Activated naive CD4-positive, alpha-beta T cell treated with Interleukin-2 at 50 U/mL for 16 hours (primary cell): ENCODE data around the gene PSMC4.

Experiments
- DNase-seq: peaks from one replicate; pipeline ENCODE4 v3.0.0-alpha.2; 2020

PSMC4 gene

DNA sequence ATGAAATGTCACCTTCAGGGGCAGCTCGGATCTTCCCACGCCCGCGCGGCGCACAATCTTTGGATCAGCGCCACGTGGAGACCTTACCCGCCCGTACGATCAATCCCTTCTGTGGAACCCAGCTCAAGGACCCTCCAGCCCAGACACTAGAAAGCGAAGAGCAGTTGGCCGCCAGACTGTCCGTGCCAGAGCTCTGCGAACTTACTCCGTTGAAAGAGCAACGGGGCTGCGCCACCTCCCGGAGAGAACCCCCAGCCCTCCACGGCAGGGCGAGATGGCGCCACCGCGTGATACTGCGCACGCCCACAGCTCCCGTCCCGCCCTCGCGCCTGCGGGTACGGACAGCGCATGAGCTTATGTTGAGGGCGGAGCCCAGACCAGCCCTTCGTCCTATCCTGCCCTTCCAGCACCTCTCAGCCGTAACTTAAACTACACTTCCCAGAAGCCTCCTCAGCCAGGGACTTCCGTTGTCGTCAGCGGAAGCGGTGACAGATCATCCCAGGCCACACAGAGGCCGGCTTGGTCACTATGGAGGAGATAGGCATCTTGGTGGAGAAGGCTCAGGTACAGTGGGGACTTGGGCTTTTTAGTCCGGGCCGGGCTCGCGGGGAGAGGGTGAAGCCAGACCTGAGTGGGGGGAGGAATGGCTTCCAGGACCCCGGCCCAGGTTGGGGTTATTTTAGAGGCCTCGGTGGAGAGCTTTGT is at the start of gene PSMC4:
PSMC4 (plus strand) TSS at position 491 of the 705 bp plus-strand sequence; CDS start at position 529, 38 bp downstream.
- DNase-seq = peak; percentile 99

- no peak for DNase-seq
These were observed 47.1 kb upstream of the PSMC4 start for GRCh38 chr19:39923862-39924261.

- DNase-seq = no peak
These were observed 46.6 kb upstream of the PSMC4 start for GRCh38 chr19:39924389-39924788.

GRCh38 chr19:39924952-39925351 is 46.0 kb upstream of the PSMC4 start:
- DNase-seq = no peak

DNA sequence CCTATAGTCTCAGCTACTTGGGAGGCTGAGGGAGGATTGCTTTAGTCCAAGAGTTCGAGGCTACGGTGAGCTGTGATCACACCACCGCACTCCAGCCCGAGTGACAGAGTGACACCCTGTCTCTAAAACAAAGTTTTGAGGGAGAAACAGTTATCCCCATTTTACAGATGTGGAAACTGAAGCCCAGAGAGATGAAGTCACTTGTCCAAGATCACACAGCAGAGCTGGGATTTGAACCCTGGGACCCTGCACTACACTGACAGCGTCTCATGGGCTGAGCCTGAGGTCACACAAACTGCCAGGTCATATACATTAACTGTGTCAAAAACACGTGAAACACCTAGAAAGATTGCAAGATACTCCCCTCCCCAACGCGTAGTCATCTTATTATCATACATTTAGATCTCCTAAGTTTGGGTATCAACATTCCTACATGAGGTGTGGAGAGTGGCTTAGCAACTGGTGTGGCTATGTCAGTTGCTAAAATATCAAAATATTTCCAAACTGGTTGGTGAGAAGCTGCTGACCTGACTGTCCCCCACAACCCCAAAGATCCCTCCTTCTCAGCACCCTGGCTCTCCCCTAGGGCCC is 44.7 kb upstream of the PSMC4 start:
- no peak for DNase-seq

- DNase-seq = no peak
These were observed 43.9 kb upstream of the PSMC4 start for GRCh38 chr19:39927076-39927475.

DNA sequence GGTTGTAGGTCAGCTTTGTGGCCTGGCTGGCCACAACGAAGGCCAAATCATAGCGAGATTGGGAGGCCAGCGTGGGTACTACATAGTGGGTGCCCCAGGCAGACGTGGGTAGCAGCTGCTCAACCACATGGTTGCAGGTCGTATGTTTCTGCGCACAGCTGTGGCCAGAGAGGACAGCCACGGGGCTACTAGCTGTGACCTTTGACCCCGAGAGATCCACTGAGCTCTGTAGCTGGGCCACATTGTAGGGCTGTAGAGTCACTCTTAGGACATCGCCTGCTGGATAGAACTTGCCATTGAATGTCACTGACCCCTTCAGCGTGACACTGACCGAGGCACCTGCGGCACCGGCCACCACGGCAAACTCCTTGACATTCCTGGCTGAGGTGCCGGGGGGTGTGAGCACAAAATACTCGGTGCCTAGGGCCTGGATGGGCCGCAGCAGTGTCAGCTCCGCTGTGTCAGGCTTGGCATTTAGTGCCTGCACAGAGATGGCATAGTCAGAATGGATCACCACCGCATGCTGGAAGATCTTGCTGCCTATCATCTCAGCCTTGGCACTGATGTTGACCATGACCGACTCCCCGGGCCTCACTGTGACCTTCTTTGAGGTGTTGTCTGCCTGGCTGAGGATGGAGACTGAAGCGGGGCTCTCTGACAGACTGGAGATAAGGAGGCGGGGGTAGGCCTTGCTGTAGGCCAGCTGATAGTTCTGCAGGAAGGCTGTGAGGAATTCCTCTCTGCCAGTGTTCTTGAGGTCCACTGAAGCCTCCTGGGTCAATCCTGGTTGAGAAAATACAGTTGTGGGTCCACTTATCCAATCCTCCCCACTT is 43.2 kb upstream of the PSMC4 start:
- no peak for DNase-seq

DNA sequence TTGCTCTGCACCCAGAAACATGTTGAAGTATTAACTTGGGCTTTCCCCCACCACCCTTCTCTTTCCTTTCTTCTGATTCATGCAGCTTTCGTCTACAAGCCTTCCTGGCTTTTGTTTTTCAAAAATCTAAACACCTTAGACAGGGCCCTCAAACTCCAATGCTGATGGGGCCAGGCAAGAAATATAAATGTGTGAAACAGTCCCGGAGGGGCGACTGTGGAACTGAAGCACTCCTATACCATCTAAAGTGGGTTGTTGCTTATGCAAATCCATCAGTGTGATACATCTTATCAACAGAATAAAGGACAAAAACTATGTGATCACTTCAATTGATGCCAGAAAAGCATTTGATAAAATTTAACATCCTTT is 42.6 kb upstream of the PSMC4 start:
- no peak for DNase-seq

GRCh38 chr19:39929750-39930149 is 41.2 kb upstream of the PSMC4 start:
- no peak for DNase-seq

DNA sequence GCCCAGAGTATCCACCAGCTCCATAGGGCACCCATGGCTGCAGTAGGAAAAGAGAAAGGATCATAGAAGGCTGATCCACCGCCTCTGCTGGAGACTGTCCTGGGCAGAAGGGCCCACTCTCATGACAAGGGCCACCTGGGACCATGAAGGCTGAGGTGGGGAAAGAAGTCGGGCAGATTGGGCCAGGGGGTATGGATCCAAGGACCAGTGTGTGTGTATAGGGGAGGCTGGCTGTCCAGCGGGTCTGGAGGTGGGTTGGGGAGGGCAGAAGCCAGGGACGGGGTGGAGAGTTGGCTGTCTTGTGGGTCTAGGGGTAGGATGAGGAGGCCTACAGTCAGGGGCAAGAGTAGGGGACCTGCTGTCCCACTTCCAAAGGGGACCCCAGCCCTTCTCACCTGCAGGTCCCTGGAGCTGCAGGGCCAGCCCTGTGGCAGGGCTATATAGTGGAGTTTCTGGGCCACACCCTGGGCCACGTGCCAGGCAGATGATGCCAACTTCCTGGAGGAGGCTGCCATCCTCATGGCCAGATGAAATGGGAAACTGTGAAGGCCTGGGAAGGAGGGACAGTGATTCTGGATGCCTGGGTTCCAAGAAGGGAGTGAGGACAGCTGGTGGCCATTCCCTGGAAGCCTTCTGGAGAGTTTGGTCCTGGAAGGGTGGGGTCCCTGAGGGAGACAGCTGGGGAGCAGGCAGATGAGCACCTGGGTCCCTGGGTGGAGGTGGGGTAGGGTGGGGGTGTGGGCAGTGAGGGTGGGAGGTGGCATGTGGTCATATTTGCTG is 36.2 kb upstream of the PSMC4 start, which contains the start of gene FCGBP:
FCGBP (minus strand) TSS at position 51 of the 780 bp plus-strand sequence.
- DNase-seq = no peak

GRCh38 chr19:39935364-39935661 is 35.7 kb upstream of the PSMC4 start:
- no peak for DNase-seq

GRCh38 chr19:39936020-39936419 is 34.9 kb upstream of the PSMC4 start:
- no peak for DNase-seq

DNA sequence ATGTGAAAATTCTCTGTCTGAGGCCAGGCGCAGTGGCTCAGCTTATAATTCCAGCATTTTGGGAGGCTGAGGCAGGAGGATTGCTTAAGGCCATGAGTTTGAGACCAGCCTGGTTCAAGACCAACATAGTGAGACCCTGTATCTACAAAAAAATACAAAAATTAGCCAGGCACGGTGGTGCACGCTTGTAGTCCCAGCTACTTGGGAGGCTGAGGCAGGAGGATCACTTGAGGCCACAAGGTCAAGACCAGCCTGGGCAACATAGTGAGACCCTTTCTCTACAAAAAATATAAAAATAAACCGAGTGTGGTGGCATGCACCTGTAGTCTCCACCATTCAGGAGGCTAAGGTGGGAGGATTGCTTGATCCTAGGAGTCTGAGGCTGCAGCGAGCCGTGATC is 34.3 kb upstream of the PSMC4 start:
- DNase-seq = no peak

DNA sequence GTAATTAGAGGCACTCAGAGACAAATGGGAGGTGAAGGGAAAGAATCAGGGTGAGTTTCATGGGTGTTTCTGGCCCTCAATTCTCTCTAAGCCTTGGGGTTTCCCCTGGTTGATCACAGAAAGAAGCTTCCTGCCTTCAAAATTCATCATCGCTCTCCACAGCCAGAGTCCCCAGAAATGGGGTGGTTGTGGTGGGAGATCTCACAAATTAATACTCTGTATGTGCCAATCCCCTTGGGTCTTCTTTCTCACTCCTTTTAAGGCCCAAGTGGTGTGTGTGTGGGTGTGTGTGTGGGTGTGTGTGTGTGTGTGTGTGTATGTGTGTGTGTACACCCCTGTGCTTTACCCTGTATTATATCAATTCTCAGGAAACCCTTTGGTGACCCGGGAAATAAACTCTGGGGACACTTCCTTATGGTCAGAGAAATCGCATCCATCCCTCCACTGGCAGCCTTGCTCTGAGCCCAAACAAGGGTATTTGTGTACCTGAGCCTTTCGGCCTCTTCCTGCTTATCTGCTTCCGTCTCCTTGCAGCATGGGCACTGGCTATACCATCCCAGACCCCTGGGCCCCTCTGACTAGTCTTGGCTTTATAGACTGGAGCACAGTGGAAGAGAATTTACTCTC is 33.8 kb upstream of the PSMC4 start:
- peak; percentile 52 for DNase-seq

DNA sequence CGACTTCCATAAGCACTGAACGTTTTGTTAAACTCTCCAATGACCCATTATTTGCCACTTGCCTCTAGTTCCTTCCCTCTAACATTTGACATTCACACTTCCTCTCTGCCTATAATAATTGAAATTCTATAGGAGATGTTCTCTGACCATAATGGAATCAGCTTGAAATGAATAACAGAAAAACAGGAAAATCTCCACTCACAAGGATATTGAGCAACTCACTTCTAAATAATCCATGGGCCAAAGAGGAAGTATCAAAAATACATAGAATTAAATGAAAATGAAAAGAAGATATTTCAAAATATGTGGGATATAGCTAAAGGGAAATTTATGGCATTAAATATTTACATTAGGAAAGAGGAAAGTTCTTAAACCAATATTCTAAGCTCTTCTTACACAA is 33.2 kb upstream of the PSMC4 start:
- DNase-seq = no peak

- DNase-seq = no peak
These were observed 31.4 kb upstream of the PSMC4 start for GRCh38 chr19:39939556-39939955.

GRCh38 chr19:39940221-39940833 is 30.6 kb upstream of the PSMC4 start:
- no peak for DNase-seq

DNA sequence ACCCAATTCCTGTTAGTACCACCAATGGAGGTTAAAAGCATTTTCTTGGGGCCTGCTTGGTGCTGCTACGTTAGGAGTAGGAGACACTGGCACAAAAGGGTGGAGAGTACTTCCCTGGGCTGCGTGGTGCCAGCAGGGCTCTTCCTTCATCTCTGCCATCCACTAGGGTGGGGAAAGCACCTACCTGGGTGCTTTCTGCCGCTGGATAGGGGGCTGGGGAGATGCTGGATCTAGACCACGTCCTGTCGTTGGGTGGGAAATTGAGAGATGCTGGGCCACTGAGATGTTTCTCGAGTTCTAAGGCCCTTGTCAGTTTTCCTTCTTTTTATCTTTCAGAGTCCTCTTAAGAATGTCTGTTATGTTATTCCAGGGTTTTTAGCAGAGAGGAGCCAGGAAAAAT is 29.8 kb upstream of the PSMC4 start:
- peak; percentile 16 for DNase-seq

DNA sequence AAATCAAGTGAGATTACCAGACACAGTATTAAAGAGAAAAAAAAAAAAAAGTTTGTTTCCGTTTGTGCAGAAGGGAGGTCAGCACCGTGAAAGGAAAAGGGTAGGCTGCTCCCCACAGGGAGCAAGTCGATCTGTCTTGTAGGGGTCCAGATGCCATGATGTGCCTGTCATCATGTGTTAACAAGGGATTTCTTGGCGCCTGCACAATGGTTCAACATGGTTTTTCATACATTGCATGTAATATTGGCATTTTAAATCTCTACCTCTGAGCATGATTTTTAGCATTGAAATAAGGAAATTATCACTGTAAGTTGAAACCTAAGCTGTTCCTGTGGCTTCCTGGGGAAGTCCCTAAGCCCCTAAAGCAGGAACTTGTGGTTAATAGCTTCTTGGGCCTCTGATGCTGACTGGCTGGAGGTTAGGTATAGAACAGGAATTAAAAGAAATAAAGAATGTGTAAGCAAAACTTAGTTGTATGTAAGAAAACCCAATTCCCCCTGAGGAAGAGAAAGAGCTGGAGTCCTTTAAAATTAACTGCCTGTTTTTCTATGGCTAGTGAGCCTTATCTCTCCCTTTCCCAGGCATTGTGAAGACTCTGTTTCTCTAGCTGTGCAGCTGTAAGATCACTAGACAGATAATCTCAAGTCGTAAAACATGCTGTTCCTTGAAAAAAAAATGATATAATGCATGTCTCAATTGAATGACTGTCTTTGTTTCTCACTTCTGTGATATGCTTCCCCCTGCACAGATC is 29.2 kb upstream of the PSMC4 start:
- DNase-seq = peak; percentile 51

- DNase-seq = no peak
These were observed 28.6 kb upstream of the PSMC4 start for GRCh38 chr19:39942366-39942730.

GRCh38 chr19:39943586-39943985 is 27.4 kb upstream of the PSMC4 start:
- no peak for DNase-seq

- no peak for DNase-seq
These were observed 24.4 kb upstream of the PSMC4 start for GRCh38 chr19:39946532-39946931.
